Loucy (cell line): Measurements from ENCODE around the gene OTUB2.

ENCODE experiments used
- H2AFZ ChIP-seq: fragments of 200-600 bp; sonication (generic); 2 replicates; pipeline ENCODE4 v1.6.0; 2016; ENCODE audit warnings: antibody characterized with exemption, mild to moderate bottlenecking, low read length, moderate library complexity
- H3F3A ChIP-seq: fragments of 200-600 bp; 2 replicates; pipeline ENCODE4 v1.6.0; 2016; ENCODE audit warnings: antibody characterized with exemption, low read depth, mild to moderate bottlenecking
- H3K27me3 ChIP-seq: fragments of 200-600 bp; sonication (generic); 2 replicates; pipeline ENCODE4 v1.6.1; 2014; ENCODE audit warnings: low read length, mild to moderate bottlenecking; ENCODE audit not compliant: insufficient read depth, poor library complexity, severe bottlenecking
- H3K36me3 ChIP-seq: fragments of 200-600 bp; sonication (generic); 2 replicates; pipeline ENCODE4 v1.6.1; 2016; ENCODE audit warnings: low read length; ENCODE audit not compliant: insufficient read depth
- H3K4me1 ChIP-seq: fragments of 200-600 bp; sonication (generic); 2 replicates; pipeline ENCODE4 v1.5.1; 2014; ENCODE audit warnings: low read length, mild to moderate bottlenecking; ENCODE audit not compliant: insufficient read depth, poor library complexity, severe bottlenecking
- H3K4me2 ChIP-seq: fragments of 200-600 bp; sonication (generic); 2 replicates; pipeline ENCODE4 v1.6.0; 2014; ENCODE audit warnings: antibody characterized with exemption, low read length, low read depth, mild to moderate bottlenecking; ENCODE audit not compliant: poor library complexity, severe bottlenecking
- H3K4me3 ChIP-seq: fragments of 200-600 bp; sonication (generic); 2 replicates; pipeline ENCODE4 v1.5.1; 2014; ENCODE audit warnings: low read length, mild to moderate bottlenecking, mixed read lengths; ENCODE audit not compliant: poor library complexity, severe bottlenecking
- H3K79me2 ChIP-seq: fragments of 200-600 bp; sonication (generic); 2 replicates; pipeline ENCODE4 v1.6.1; 2014; ENCODE audit warnings: low read length; ENCODE audit not compliant: insufficient read depth
- H3K9ac ChIP-seq: fragments of 200-600 bp; sonication (generic); 2 replicates; pipeline ENCODE4 v1.6.0; 2014; ENCODE audit warnings: mild to moderate bottlenecking, low read depth, low read length, moderate library complexity; ENCODE audit not compliant: poor library complexity, severe bottlenecking
- H3K9me2 ChIP-seq: fragments of 200-600 bp; sonication (generic); replicated peaks from 2 replicates; pipeline ENCODE4 v1.6.1; 2016; ENCODE audit warnings: low read depth, low read length, mixed read lengths
- H3K9me3 ChIP-seq: fragments of 200-600 bp; sonication (generic); 2 replicates; pipeline ENCODE4 v1.6.1; 2014; ENCODE audit warnings: mild to moderate bottlenecking, antibody characterized with exemption, low read length, low read depth; ENCODE audit not compliant: insufficient read depth
- H4K20me1 ChIP-seq: fragments of 200-600 bp; sonication (generic); 2 replicates; pipeline ENCODE4 v1.6.0; 2014; ENCODE audit warnings: antibody characterized with exemption, low read length, mild to moderate bottlenecking; ENCODE audit not compliant: insufficient read depth, poor library complexity, severe bottlenecking
- EZH2phosphoT487 ChIP-seq: fragments of 200-600 bp; IDR thresholded peaks from 2 replicates; pipeline ENCODE4 v1.6.1; 2018; ENCODE audit warnings: antibody characterized with exemption, mild to moderate bottlenecking, moderate library complexity, borderline replicate concordance
- TF ChIP-seq, protein P1 (sequence below): fragments of 200-600 bp; sonication (generic); conservative IDR thresholded peaks from 2 replicates; pipeline ENCODE4 v1.5.1; 2014; ENCODE audit warnings: mild to moderate bottlenecking, antibody characterized with exemption, low read length

OTUB2 gene

DNA sequence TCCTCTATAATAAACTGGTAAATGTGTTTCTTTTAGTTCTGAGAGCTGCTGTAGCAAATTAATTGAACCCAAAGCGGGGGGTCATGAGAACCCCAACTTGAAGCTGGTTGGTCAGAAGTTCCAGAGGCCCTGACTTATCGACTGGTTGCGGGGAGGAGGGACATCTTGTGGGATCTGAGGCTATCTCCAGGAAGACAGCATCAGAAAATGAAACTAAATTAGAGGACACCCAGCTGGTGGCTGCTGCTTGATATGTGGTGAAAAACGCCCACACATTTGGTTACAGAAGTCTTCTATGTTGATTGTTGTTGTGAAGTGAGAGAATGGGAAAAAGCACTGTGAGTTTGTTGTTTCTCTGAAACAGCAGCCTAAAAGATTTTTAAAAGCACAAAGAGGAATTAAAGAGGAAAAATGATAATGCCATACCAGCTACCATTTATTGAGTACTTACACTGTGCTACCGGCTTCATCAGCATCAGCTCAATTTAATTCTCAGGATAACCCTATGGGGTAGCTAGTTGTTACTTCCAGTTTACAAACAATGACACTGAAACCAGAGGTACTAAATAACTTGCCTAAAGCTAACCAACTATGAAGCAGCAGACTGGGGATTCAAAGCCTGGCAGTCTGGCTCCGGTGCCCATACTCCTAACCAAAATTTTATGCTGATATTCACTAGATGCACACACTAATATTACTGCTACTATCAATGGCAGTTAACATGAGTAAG is 30.6 kb downstream of the OTUB2 start:
- Histone ChIP-seq H4K20me1 (peaks cover 11% of the 10 kb centered on the region), H3K27me3 (no peaks in the 10 kb centered on the region), H3K36me3 (peaks cover 97% of the 10 kb centered on the region), H3K4me1 (no peaks in the 10 kb centered on the region), H2AFZ (no peak overlapping the region), H3K9ac (no peak overlapping the region), H3K4me3 (no peak overlapping the region), H3K79me2 (no peaks in the 10 kb centered on the region), H3K4me2 (no peak overlapping the region), H3F3A (no peaks in the 10 kb centered on the region), H3K9me2 (no peaks in the 10 kb centered on the region), H3K9me3 (no peaks in the 10 kb centered on the region)
- TF ChIP-seq EZH2phosphoT487 = no peak
- TF ChIP-seq, protein P1, sequence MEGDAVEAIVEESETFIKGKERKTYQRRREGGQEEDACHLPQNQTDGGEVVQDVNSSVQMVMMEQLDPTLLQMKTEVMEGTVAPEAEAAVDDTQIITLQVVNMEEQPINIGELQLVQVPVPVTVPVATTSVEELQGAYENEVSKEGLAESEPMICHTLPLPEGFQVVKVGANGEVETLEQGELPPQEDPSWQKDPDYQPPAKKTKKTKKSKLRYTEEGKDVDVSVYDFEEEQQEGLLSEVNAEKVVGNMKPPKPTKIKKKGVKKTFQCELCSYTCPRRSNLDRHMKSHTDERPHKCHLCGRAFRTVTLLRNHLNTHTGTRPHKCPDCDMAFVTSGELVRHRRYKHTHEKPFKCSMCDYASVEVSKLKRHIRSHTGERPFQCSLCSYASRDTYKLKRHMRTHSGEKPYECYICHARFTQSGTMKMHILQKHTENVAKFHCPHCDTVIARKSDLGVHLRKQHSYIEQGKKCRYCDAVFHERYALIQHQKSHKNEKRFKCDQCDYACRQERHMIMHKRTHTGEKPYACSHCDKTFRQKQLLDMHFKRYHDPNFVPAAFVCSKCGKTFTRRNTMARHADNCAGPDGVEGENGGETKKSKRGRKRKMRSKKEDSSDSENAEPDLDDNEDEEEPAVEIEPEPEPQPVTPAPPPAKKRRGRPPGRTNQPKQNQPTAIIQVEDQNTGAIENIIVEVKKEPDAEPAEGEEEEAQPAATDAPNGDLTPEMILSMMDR = no peak

DNA sequence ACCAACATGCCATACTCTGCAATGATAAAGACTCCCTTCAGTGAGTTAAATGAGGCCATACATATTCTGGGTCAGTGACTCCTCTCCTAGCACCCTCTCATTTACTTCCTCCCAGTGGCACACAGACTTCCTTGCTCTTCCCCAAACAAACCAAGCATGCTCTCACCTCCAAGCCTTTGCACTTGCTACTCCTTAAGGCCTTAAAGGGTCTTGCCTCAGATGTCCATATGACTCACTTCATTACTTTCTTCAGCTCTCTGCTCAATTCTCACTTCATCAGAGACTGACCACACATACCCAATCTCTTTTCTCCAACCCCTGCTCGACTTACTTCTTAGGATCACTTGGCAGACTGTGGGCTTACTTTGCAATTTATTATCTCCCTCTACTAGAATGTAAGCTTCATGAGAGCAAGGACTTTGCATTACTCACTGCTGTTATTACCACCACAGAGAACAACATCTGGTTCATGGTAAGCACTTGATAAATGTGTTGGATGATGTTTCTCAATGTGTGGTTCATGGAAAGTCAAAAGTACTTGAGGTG is 32.1 kb downstream of the OTUB2 start:
- H3K9me2 ChIP-seq = no peaks in the 10 kb centered on the region
- no peak overlapping the region for H3K9ac ChIP-seq
- peaks cover 16% of the 10 kb centered on the region for H4K20me1 ChIP-seq
- no peaks in the 10 kb centered on the region for H3K9me3 ChIP-seq
- H3F3A ChIP-seq = no peaks in the 10 kb centered on the region
- peaks cover 92% of the 10 kb centered on the region for H3K36me3 ChIP-seq
- no peak overlapping the region for H3K4me2 ChIP-seq
- no peak overlapping the region for H2AFZ ChIP-seq
- H3K4me1 ChIP-seq = no peaks in the 10 kb centered on the region
- H3K27me3 ChIP-seq = no peaks in the 10 kb centered on the region
- no peak overlapping the region for H3K4me3 ChIP-seq
- H3K79me2 ChIP-seq = peaks cover 10% of the 10 kb centered on the region
- TF ChIP-seq EZH2phosphoT487 = no peak
- TF ChIP-seq, protein P1 = no peak

GRCh38 chr14:94058674-94059138 is 32.6 kb downstream of the OTUB2 start:
- Histone ChIP-seq H4K20me1 (peaks cover 21% of the 10 kb centered on the region), H3K9me2 (no peaks in the 10 kb centered on the region), H3K27me3 (no peaks in the 10 kb centered on the region), H3K4me1 (no peaks in the 10 kb centered on the region), H3K4me2 (no peak overlapping the region), H3F3A (no peaks in the 10 kb centered on the region), H2AFZ (no peak overlapping the region), H3K36me3 (peaks cover 90% of the 10 kb centered on the region), H3K79me2 (peaks cover 15% of the 10 kb centered on the region), H3K9ac (no peak overlapping the region), H3K4me3 (no peak overlapping the region), H3K9me3 (no peaks in the 10 kb centered on the region)
- no peak for TF ChIP-seq EZH2phosphoT487
- TF ChIP-seq, protein P1 = no peak
